ENCODE results near the gene RASSF5. TPM values are rescaled to one million over a fixed set of nuclear protein-coding genes. Genes with fewer than 3 reads are reported as not detected.

Gene RASSF5
- total RNA-seq, 1 experiment from 2014 or later = 0.24 TPM

- Histone ChIP-seq H3K4me3 (ENCODE audit: insufficient read depth, low read depth, low read length) (no peak overlapping the region), H3K36me3 (replicated peaks; ENCODE audit: control insufficient read depth, insufficient read depth, low read length) (no peaks in the 10 kb centered on the region), H3K27me3 (ENCODE audit: control insufficient read depth, insufficient read depth, low read length) (peaks cover 6% of the 10 kb centered on the region; the same call in 1 of the 2 replicates)
- no peak for DNase-seq
Observed at GRCh38 chr1:206497774-206498173, 9.6 kb upstream of the RASSF5 start.

GRCh38 chr1:206498685-206499084 is 8.6 kb upstream of the RASSF5 start:
- DNase-seq = no peak

GRCh38 chr1:206500046-206500445 is 7.3 kb upstream of the RASSF5 start:
- Histone ChIP-seq H3K4me3 (ENCODE audit: insufficient read depth, low read depth, low read length) (no peak overlapping the region), H3K36me3 (replicated peaks; ENCODE audit: control insufficient read depth, insufficient read depth, low read length) (no peaks in the 10 kb centered on the region), H3K27me3 (ENCODE audit: control insufficient read depth, insufficient read depth, low read length) (peaks cover 26% of the 10 kb centered on the region)
- DNase-seq = no peak

More at GRCh38 chr1:206498685-206499084, 8.6 kb upstream of the RASSF5 start:
- no peaks in the 10 kb centered on the region for H3K36me3 ChIP-seq (replicated peaks; ENCODE audit: control insufficient read depth, insufficient read depth, low read length)
- H3K4me3 ChIP-seq (ENCODE audit: insufficient read depth, low read depth, low read length) = no peak overlapping the region
- peaks cover 15% of the 10 kb centered on the region for H3K27me3 ChIP-seq (ENCODE audit: control insufficient read depth, insufficient read depth, low read length)

- peaks cover 43% of the 10 kb centered on the region for H3K27me3 ChIP-seq (ENCODE audit: control insufficient read depth, insufficient read depth, low read length)
- no peaks in the 10 kb centered on the region for H3K36me3 ChIP-seq (replicated peaks; ENCODE audit: control insufficient read depth, insufficient read depth, low read length)
- no peak for DNase-seq
- H3K4me3 ChIP-seq (ENCODE audit: insufficient read depth, low read depth, low read length) = no peak overlapping the region
Observed at GRCh38 chr1:206501881-206502280, 5.5 kb upstream of the RASSF5 start.

GRCh38 chr1:206502403-206502802 is 4.9 kb upstream of the RASSF5 start:
- Histone ChIP-seq H3K36me3 (replicated peaks; ENCODE audit: control insufficient read depth, insufficient read depth, low read length) (no peaks in the 10 kb centered on the region), H3K27me3 (ENCODE audit: control insufficient read depth, insufficient read depth, low read length) (peaks cover 49% of the 10 kb centered on the region), H3K4me3 (ENCODE audit: insufficient read depth, low read depth, low read length) (no peak overlapping the region)
- no peak for DNase-seq

- no peaks in the 10 kb centered on the region for H3K36me3 ChIP-seq (replicated peaks; ENCODE audit: control insufficient read depth, insufficient read depth, low read length)
- no peak overlapping the region for H3K4me3 ChIP-seq (ENCODE audit: insufficient read depth, low read depth, low read length)
- DNase-seq = no peak
- H3K27me3 ChIP-seq (ENCODE audit: control insufficient read depth, insufficient read depth, low read length) = peaks cover 52% of the 10 kb centered on the region
Observed at GRCh38 chr1:206502812-206503211, 4.5 kb upstream of the RASSF5 start.

- H3K36me3 ChIP-seq (replicated peaks; ENCODE audit: control insufficient read depth, insufficient read depth, low read length) = no peaks in the 10 kb centered on the region
- no peak for DNase-seq
- H3K27me3 ChIP-seq (ENCODE audit: control insufficient read depth, insufficient read depth, low read length) = peaks cover 62% of the 10 kb centered on the region
- H3K4me3 ChIP-seq (ENCODE audit: insufficient read depth, low read depth, low read length) = no peak overlapping the region
Observed at GRCh38 chr1:206503591-206504362, 3.6 kb upstream of the RASSF5 start.

GRCh38 chr1:206504363-206504713 is 3.0 kb upstream of the RASSF5 start:
- no peak for DNase-seq
- H3K36me3 ChIP-seq (replicated peaks; ENCODE audit: control insufficient read depth, insufficient read depth, low read length) = no peaks in the 10 kb centered on the region
- no peak overlapping the region for H3K4me3 ChIP-seq (ENCODE audit: insufficient read depth, low read depth, low read length)
- H3K27me3 ChIP-seq (ENCODE audit: control insufficient read depth, insufficient read depth, low read length) = peaks cover 67% of the 10 kb centered on the region

GRCh38 chr1:206505702-206506355 is 1.5 kb upstream of the RASSF5 start:
- DNase-seq = peak; percentile 62
- Histone ChIP-seq H3K36me3 (replicated peaks; ENCODE audit: control insufficient read depth, insufficient read depth, low read length) (no peaks in the 10 kb centered on the region), H3K4me3 (ENCODE audit: insufficient read depth, low read depth, low read length) (no peak overlapping the region), H3K27me3 (ENCODE audit: control insufficient read depth, insufficient read depth, low read length) (peaks cover 78% of the 10 kb centered on the region)

GRCh38 chr1:206506405-206507283 is 687 bp upstream of the RASSF5 start:
- Histone ChIP-seq H3K36me3 (replicated peaks; ENCODE audit: control insufficient read depth, insufficient read depth, low read length) (no peaks in the 10 kb centered on the region), H3K27me3 (ENCODE audit: control insufficient read depth, insufficient read depth, low read length) (peaks cover 78% of the 10 kb centered on the region), H3K4me3 (ENCODE audit: insufficient read depth, low read depth, low read length) (peak overlapping the region; percentile 69)
- no peak for DNase-seq

- H3K4me3 ChIP-seq (ENCODE audit: insufficient read depth, low read depth, low read length) = peak overlapping the region; percentile 69
- no peak for DNase-seq
- H3K27me3 ChIP-seq (ENCODE audit: control insufficient read depth, insufficient read depth, low read length) = peaks cover 67% of the 10 kb centered on the region
- H3K36me3 ChIP-seq (replicated peaks; ENCODE audit: control insufficient read depth, insufficient read depth, low read length) = no peaks in the 10 kb centered on the region
Observed at GRCh38 chr1:206508130-206508889, 979 bp downstream of the RASSF5 start.

- H3K4me3 ChIP-seq (ENCODE audit: insufficient read depth, low read depth, low read length) = no peak overlapping the region
- H3K27me3 ChIP-seq (ENCODE audit: control insufficient read depth, insufficient read depth, low read length) = peaks cover 61% of the 10 kb centered on the region
- DNase-seq = no peak
- H3K36me3 ChIP-seq (replicated peaks; ENCODE audit: control insufficient read depth, insufficient read depth, low read length) = no peaks in the 10 kb centered on the region
Observed at GRCh38 chr1:206508956-206509355, 1.6 kb downstream of the RASSF5 start.

- H3K27me3 ChIP-seq (ENCODE audit: control insufficient read depth, insufficient read depth, low read length) = peaks cover 55% of the 10 kb centered on the region
- H3K4me3 ChIP-seq (ENCODE audit: insufficient read depth, low read depth, low read length) = no peak overlapping the region
- DNase-seq = no peak
- H3K36me3 ChIP-seq (replicated peaks; ENCODE audit: control insufficient read depth, insufficient read depth, low read length) = no peaks in the 10 kb centered on the region
Observed at GRCh38 chr1:206509612-206510257, 2.4 kb downstream of the RASSF5 start.

GRCh38 chr1:206510371-206510770 is 3.0 kb downstream of the RASSF5 start:
- no peak overlapping the region for H3K4me3 ChIP-seq (ENCODE audit: insufficient read depth, low read depth, low read length)
- peaks cover 50% of the 10 kb centered on the region for H3K27me3 ChIP-seq (ENCODE audit: control insufficient read depth, insufficient read depth, low read length)
- no peak for DNase-seq
- H3K36me3 ChIP-seq (replicated peaks; ENCODE audit: control insufficient read depth, insufficient read depth, low read length) = no peaks in the 10 kb centered on the region
